Vagina (tissue), 2 donors: ENCODE results near the gene MAML2. TPM values are rescaled to one million over a fixed set of nuclear protein-coding genes. Genes with fewer than 3 reads are reported as not detected.

Experiments used
- DNase-seq, 2 donors: peaks; one replicate each; pipeline ENCODE4 v3.0.0-alpha.2; 2017; ENCODE audit errors: extremely low spot score in 2 of 2
- H3K27ac ChIP-seq: fragments of 200-600 bp; sonication (generic); one replicate; pipeline ENCODE4 v1.5.1; 2019
- H3K27me3 ChIP-seq: fragments of 200-600 bp; sonication (generic); one replicate; pipeline ENCODE4 v1.5.1; 2019
- H3K36me3 ChIP-seq, 2 donors: fragments of 200-600 bp; sonication (generic); one replicate each; pipeline ENCODE4 v1.5.1; 2017 to 2019
- H3K4me1 ChIP-seq: fragments of 200-600 bp; sonication (generic); one replicate; pipeline ENCODE4 v1.5.1; 2019
- H3K4me3 ChIP-seq, 2 donors: fragments of 200-600 bp; sonication (generic); 1 replicate in 1 of 2; 2 replicates in 1 of 2; pipeline ENCODE4 v1.5.1; 2016 to 2019
- H3K9me3 ChIP-seq: fragments of 200-600 bp; sonication (generic); one replicate; pipeline ENCODE4 v1.5.1; 2019
- CTCF ChIP-seq, 3 experiments: fragments of 450-650 bp in 2 of 3; fragments of 200-600 bp in 1 of 3; sonication (generic) in 1 of 3; IDR thresholded peaks; one replicate each; pipeline ENCODE4 v1.5.1; 2017 to 2019; ENCODE audit warnings: antibody characterized with exemption in 3 of 3, mild to moderate bottlenecking in 2 of 3, moderate library complexity in 2 of 3
- POLR2A ChIP-seq, 2 donors: fragments of 450-650 bp; IDR thresholded peaks; one replicate each; pipeline ENCODE4 v1.6.1; 2017; ENCODE audit warnings: antibody characterized with exemption in 2 of 2, mild to moderate bottlenecking in 2 of 2, moderate library complexity in 2 of 2
- POLR2AphosphoS5 ChIP-seq, 2 donors: sonication (generic); formaldehyde crosslinking; IDR thresholded peaks; one replicate each; pipeline ENCODE4 v1.9.0; 2017; ENCODE audit warnings: antibody characterized with exemption in 2 of 2, mild to moderate bottlenecking in 2 of 2, low read depth in 1 of 2; ENCODE audit not compliant: insufficient read depth in 1 of 2
- intact Hi-C: fragments of 100-400 bp; cut with DNase I; formaldehyde crosslinking; loops from one replicate; pipeline ENCODE4 v1.15.1; 2023
- total RNA-seq: library from RNA; depleted of rRNA; stranded (reverse); fragments of >200 nt; gene quantifications from one replicate; pipeline ENCODE4 v1.2.3, GENCODE V29; 2016

MAML2 gene
- total RNA-seq, 1 donor from 2014 or later: 36.3 TPM

- Histone ChIP-seq H3K4me3 (no peak overlapping the region), H3K27ac (peak overlapping the region; percentile 14), H3K36me3 (no peaks in the 10 kb centered on the region), H3K4me1 (peaks cover 58% of the 10 kb centered on the region), H3K9me3 (no peaks in the 10 kb centered on the region), H3K27me3 (no peaks in the 10 kb centered on the region)
- intact Hi-C loops: no loop called here
- TF ChIP-seq CTCF (IDR thresholded peaks at IDR 0.05) (no peak), POLR2AphosphoS5 (IDR thresholded peaks at IDR 0.05; ENCODE audit: insufficient read depth in 1 of 2, low read depth in 1 of 2) (no peak), POLR2A (IDR thresholded peaks at IDR 0.05) (no peak)
- DNase-seq: no peak
These were observed 120.9 kb downstream of the MAML2 start for GRCh38 chr11:96222102-96222501.

GRCh38 chr11:96221244-96222070 lies 121.5 kb downstream of the MAML2 start:
- TF ChIP-seq POLR2A (IDR thresholded peaks at IDR 0.05) (no peak), POLR2AphosphoS5 (IDR thresholded peaks at IDR 0.05; ENCODE audit: insufficient read depth in 1 of 2, low read depth in 1 of 2) (no peak), CTCF (IDR thresholded peaks at IDR 0.05) (no peak)
- no peak for DNase-seq
- no peaks in the 10 kb centered on the region for H3K9me3 ChIP-seq
- H3K27ac ChIP-seq: peak overlapping the region; percentile 17
- no peaks in the 10 kb centered on the region for H3K27me3 ChIP-seq
- no peaks in the 10 kb centered on the region for H3K36me3 ChIP-seq
- intact Hi-C loops: no loop called here
- peaks cover 58% of the 10 kb centered on the region for H3K4me1 ChIP-seq
- no peak overlapping the region for H3K4me3 ChIP-seq

GRCh38 chr11:96219981-96220623 lies 122.9 kb downstream of the MAML2 start:
- Histone ChIP-seq H3K9me3 (no peaks in the 10 kb centered on the region), H3K4me3 (no peak overlapping the region), H3K36me3 (no peaks in the 10 kb centered on the region), H3K27me3 (no peaks in the 10 kb centered on the region), H3K4me1 (peaks cover 61% of the 10 kb centered on the region), H3K27ac (peak overlapping the region; percentile 57)
- no peak for TF ChIP-seq CTCF (IDR thresholded peaks at IDR 0.05)
- no peak for TF ChIP-seq POLR2A (IDR thresholded peaks at IDR 0.05)
- no peak for TF ChIP-seq POLR2AphosphoS5 (IDR thresholded peaks at IDR 0.05; ENCODE audit: insufficient read depth in 1 of 2, low read depth in 1 of 2)
- no peak for DNase-seq
- intact Hi-C loops: no loop called here

GRCh38 chr11:96218901-96219300 lies 124.1 kb downstream of the MAML2 start:
- no peak for DNase-seq
- Histone ChIP-seq H3K9me3 (no peaks in the 10 kb centered on the region), H3K36me3 (no peaks in the 10 kb centered on the region), H3K27ac (peak overlapping the region; percentile 57), H3K4me3 (no peak overlapping the region), H3K27me3 (no peaks in the 10 kb centered on the region), H3K4me1 (peaks cover 61% of the 10 kb centered on the region)
- intact Hi-C loops: no loop called here
- no peak for TF ChIP-seq POLR2AphosphoS5 (IDR thresholded peaks at IDR 0.05; ENCODE audit: insufficient read depth in 1 of 2, low read depth in 1 of 2)
- no peak for TF ChIP-seq CTCF (IDR thresholded peaks at IDR 0.05)
- no peak for TF ChIP-seq POLR2A (IDR thresholded peaks at IDR 0.05)

- Histone ChIP-seq H3K36me3 (no peaks in the 10 kb centered on the region), H3K27ac (peak overlapping the region; percentile 57), H3K4me3 (no peak overlapping the region), H3K27me3 (no peaks in the 10 kb centered on the region), H3K9me3 (no peaks in the 10 kb centered on the region), H3K4me1 (peaks cover 70% of the 10 kb centered on the region)
- TF ChIP-seq CTCF (IDR thresholded peaks at IDR 0.05) (no peak), POLR2A (IDR thresholded peaks at IDR 0.05) (no peak), POLR2AphosphoS5 (IDR thresholded peaks at IDR 0.05; ENCODE audit: insufficient read depth in 1 of 2, low read depth in 1 of 2) (no peak)
- no peak for DNase-seq
- intact Hi-C loops: no loop called here
These were observed 125.0 kb downstream of the MAML2 start for GRCh38 chr11:96218006-96218405.
